ENCODE data around the gene R3HCC1L. TPM values are rescaled to one million over a fixed set of nuclear protein-coding genes. Genes with fewer than 3 reads are reported as not detected.

The R3HCC1L gene
- total and polyA plus RNA-seq, 9 of the 15 experiments (the other 6 are each of a cell fraction or from before 2014, with no cell fraction given) = 9.1 to 17.8 (median 12.6) TPM

DNA sequence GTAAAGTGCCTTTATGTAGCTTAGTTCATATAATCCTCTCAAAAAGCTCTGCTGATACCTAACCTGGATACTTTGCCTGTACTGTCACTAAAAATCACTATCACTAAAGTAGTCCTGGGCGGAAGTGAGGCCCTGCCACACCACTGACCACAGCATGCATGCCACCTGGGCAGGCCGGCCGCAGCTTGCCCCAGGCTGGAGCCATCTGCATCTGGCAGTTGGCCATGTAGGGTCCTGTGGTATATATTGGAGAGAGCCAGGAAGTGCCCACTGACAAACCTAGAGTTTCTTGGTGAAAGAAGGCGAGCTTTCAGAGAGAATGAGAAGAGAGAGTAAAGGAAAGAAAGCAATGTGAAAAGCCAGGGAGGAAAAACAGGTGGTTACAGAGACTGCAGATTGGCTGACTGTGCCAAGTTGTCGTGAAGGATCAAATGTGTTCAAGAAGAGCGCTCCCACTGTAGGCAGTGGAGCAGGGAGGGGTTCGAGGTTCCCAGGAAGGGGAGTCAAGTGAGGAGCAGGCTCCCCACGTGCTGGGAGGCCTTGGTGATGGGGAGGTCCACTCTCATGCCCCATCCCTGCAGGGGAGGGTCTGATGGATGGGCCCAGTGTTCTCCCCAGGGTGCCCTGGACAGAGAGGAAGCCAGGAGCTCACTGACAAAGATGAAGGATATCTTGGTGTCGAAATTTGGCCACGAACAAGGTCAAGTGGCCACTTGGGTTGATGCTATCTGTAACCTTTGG is 119.9 kb downstream of the R3HCC1L start (continued):
- TF ChIP-seq, protein P1, sequence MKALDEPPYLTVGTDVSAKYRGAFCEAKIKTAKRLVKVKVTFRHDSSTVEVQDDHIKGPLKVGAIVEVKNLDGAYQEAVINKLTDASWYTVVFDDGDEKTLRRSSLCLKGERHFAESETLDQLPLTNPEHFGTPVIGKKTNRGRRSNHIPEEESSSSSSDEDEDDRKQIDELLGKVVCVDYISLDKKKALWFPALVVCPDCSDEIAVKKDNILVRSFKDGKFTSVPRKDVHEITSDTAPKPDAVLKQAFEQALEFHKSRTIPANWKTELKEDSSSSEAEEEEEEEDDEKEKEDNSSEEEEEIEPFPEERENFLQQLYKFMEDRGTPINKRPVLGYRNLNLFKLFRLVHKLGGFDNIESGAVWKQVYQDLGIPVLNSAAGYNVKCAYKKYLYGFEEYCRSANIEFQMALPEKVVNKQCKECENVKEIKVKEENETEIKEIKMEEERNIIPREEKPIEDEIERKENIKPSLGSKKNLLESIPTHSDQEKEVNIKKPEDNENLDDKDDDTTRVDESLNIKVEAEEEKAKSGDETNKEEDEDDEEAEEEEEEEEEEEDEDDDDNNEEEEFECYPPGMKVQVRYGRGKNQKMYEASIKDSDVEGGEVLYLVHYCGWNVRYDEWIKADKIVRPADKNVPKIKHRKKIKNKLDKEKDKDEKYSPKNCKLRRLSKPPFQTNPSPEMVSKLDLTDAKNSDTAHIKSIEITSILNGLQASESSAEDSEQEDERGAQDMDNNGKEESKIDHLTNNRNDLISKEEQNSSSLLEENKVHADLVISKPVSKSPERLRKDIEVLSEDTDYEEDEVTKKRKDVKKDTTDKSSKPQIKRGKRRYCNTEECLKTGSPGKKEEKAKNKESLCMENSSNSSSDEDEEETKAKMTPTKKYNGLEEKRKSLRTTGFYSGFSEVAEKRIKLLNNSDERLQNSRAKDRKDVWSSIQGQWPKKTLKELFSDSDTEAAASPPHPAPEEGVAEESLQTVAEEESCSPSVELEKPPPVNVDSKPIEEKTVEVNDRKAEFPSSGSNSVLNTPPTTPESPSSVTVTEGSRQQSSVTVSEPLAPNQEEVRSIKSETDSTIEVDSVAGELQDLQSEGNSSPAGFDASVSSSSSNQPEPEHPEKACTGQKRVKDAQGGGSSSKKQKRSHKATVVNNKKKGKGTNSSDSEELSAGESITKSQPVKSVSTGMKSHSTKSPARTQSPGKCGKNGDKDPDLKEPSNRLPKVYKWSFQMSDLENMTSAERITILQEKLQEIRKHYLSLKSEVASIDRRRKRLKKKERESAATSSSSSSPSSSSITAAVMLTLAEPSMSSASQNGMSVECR (CRISPR knock-in tag; IDR thresholded peaks at IDR 0.05) = no peak
- TF ChIP-seq BDP1 (IDR thresholded peaks at IDR 0.05; ENCODE audit: insufficient read depth, insufficient read length) (no peak), PREB (CRISPR knock-in tag; IDR thresholded peaks at IDR 0.05) (no peak), ZNF282 (CRISPR knock-in tag; IDR thresholded peaks at IDR 0.05) (no peak)
